GM18502 (cell line): ENCODE data around the gene PMFBP1.
"Not testable (repeated sequence)": the region's sequence is repeated elsewhere in the genome, so short reads cannot be mapped to it uniquely, and the experiment has no call there.

Experiments
- ATAC-seq: cut with Tn5 transposase; IDR thresholded peaks from one replicate; pipeline ENCODE4 v1.9.1; 2021; ENCODE audit warnings: mild to moderate bottlenecking; ENCODE audit not compliant: unreplicated experiment, poor library complexity

The PMFBP1 gene

DNA sequence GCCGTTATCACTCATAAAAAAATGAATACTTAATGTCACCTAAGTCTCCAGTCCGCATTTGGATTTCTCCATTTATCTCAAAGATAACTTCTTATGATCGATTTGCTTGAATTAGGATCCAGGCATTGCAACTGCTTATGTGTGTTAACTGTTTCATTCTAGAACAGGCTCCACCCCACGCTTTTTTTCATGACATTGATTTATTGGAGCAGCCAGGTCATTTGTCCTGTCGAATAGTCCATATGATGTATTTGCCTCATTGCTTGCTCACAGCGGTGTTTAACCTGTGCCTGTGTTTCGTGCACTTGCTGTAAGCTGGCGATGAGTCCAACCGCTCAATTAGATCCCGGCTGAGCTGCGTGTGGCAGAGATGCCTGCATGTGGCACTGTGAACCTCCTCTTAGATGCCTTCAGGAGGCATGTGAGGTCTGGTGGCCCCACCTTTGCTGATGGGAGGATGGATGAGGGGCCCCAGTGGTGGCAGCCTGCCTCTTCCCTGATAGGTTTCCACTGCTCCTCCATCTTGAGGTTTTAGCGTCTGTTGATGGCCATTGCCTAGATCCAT, 61.9 kb downstream of the PMFBP1 start:
- no peak for ATAC-seq

DNA sequence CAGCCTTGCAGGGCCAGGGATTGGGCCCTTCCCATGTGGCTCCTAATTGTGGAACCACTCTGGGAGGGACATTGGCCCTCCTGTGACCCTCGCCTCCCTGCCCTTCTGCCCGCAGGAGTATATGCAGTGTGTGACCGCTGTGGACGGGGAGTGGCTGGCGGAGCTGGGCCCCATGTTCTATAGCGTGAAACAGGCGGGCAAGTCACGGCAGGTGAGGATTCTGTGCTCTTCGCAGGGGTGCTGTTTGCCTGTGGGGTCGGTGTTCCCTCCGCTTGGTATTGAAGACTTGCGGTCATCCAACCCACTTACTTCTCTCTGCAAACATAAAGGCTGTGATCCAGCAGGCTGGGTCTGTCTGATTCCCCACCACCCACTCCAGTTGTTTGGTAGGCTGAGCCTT, 62.7 kb downstream of the PMFBP1 start:
- no peak for ATAC-seq

DNA sequence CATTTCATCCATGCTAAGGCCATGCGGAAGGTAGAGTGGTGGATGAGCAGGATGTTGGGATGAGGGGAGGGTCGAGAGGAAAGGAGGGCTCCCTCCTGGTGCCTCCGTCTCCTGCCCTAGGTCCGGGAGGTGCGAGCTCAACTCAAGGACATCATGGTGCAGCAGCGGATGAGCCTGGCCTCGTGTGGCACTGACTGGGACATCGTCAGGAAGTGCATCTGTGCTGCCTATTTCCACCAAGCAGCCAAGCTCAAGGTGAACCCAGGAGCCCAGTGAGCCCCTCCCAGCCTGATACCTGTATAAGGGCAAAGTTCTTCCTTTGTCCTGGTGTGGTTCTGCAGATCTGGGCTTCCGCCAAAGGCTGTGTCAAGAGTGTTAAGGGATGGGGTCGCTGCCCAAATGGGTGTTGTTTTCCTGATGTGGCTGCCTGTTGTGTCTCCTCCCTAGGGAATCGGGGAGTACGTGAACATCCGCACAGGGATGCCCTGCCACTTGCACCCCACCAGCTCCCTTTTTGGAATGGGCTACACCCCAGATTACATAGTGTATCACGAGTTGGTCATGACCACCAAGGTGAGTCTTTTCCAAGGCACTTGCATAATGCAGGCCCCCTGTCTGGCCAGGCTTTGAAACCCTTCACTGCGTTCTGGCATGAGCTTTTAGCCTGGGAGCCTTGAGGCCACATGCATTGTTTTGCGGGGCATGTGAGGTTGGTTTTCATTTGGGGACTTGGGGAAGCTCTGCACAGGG, 63.4 kb downstream of the PMFBP1 start:
- ATAC-seq, result no peak

GRCh38 chr16:72107371-72107770, 64.6 kb downstream of the PMFBP1 start:
- ATAC-seq, result no peak

DNA sequence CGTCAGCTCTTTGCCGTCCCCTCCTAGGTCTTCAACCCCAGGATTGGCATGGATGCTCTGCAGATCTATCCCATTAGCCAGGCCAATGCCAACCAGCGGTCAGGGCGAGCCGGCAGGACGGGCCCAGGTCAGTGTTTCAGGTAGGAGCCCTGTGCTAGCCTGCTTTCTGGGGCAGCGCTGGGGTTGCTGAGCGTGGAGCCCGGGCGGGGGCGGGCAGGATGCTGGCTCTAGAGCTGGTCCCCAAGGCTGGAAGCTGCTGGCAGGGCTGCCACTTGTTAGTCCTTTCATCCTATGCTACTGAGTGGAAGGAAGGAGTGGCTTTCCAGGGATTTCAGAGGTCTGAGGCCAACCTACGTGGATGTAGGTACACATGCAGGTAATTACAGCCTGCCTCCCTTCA, 66.0 kb downstream of the PMFBP1 start:
- ATAC-seq, result no peak

- ATAC-seq, result no peak
These were observed 67.0 kb downstream of the PMFBP1 start for GRCh38 chr16:72104905-72105304.

DNA sequence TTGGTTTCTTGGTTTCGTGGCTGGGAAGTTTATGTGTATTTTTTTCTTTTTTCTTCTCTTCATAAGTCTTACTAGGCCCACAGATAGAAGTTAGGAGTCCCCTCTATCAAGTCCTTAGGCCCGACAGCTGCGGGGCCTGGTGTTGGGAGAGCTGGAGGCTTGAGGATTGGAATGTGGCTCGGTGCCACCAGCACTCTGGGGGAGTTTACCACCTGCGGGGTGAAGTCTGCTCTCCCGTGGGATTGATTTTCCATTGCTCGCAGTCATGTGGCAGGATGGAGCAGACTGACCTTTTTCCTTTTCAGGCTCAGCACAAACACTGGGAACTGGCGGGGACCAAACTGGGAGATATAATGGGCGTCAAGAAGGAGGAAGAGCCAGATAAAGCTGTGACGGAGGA, 70.8 kb downstream of the PMFBP1 start:
- ATAC-seq, result no peak

GRCh38 chr16:72099377-72099818, 72.6 kb downstream of the PMFBP1 start:
- peak; percentile 90 for ATAC-seq

DNA sequence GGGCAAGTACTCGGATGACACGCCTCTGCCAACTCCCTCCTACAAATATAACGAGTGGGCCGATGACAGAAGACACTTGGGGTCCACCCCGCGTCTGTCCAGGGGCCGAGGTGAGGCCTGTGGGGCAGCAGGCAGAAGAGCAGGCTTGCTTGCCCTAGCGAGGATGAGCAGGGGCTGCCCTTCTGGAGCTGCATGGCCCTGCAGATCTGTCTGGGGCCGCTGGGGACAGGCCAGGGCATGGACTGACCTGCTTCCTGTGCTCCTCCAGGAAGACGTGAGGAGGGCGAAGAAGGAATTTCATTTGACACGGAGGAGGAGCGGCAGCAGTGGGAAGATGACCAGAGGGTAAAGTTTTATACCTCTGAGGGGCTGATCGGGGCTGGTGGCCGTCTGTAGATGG, 73.0 kb downstream of the PMFBP1 start:
- ATAC-seq, result no peak

DNA sequence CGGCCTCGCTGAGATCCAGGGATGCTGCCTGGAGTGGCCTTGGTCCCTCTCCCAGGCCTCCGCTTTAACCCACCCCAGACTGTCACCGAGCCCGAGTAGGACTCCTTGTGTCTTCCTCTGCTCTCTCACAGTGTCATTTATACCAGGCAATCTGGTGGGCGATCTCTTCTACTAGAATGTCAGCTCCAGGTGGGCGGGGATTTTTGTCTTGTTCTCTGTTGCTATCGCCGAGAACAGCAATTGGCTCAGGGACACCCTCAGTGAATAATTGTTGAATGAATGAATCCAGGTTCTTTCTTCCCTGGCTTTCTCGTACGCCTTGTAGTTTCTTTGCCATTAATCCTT, 77.7 kb downstream of the PMFBP1 start:
- ATAC-seq, result no peak

- ATAC-seq, result peak; percentile 98
These were observed 78.3 kb downstream of the PMFBP1 start, which contains the start of the genes DHX38 and TXNL4B for GRCh38 chr16:72093448-72094265. Gene DHX38 (plus strand): TSS chr16:72093847. CDS start chr16:72096158, 2,311 bp downstream. Gene TXNL4B (minus strand): TSS chr16:72093620. CDS start chr16:72090749, 2,871 bp downstream.

GRCh38 chr16:72092832-72093447, 79.0 kb downstream of the PMFBP1 start:
- ATAC-seq, result no peak

GRCh38 chr16:72091217-72091616, 80.7 kb downstream of the PMFBP1 start:
- no peak for ATAC-seq

GRCh38 chr16:72085002-72085401, 87.0 kb downstream of the PMFBP1 start:
- ATAC-seq, result no peak

- no peak for ATAC-seq
These were observed 87.5 kb downstream of the PMFBP1 start for GRCh38 chr16:72084445-72084844.

DNA sequence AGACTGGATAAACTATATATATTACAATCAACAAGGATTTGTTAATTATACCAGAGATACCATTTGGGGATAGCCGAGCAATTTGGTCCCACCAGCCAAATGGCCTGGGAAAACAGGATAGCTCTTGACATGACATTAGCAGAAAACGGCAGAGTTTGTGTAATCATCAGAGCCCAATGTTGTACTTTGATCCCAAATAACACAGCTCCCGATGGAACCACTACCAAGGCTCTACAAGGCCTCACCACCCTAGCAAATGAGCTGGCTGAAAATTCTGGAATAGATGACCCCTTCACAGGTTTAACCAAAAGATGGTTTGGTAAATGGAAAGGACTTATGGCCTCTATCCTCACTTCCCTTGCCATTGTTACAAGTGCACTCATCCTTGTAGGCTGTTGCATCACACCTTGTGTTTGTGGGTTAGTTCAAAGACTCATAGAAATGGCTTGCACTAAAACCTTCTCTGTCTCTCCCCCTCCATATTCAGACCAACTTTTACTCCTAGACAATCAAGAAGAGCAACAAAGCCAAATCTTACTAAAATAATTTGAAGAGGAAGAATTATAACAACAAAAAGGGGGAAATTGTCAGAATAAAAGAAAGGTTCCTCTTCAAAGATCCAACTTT, 88.1 kb downstream of the PMFBP1 start:
- ATAC-seq, result no peak

- not testable (repeated sequence) for ATAC-seq
These were observed 94.8 kb downstream of the PMFBP1 start for GRCh38 chr16:72076991-72077706.

- not testable (repeated sequence) for ATAC-seq
These were observed 96.9 kb downstream of the PMFBP1 start for GRCh38 chr16:72075067-72075466.

- ATAC-seq, result no peak
These were observed 98.3 kb downstream of the PMFBP1 start for GRCh38 chr16:72073560-72074230.
